HT-29 (cell line): ENCODE data around the gene GGT5. TPM values are rescaled to one million over a fixed set of nuclear protein-coding genes. Genes with fewer than 3 reads are reported as not detected.

Source experiments
- total RNA-seq: library from RNA; depleted of rRNA; stranded (reverse); fragments of >200 nt; shearing (Covaris generic); gene quantifications from 2 replicates; pipeline ENCODE4 v1.2.3, GENCODE V29; 2014; rRNA removed

Gene GGT5
- total RNA-seq, 1 experiment from 2014 or later: 0.10 TPM

Other genes with a start within 250 kb of the GGT5 start
- gene GSTT4, start 239.6 kb downstream of the GGT5 start, total RNA-seq: not detected in 2 replicates
- gene CABIN1, start 233.8 kb downstream of the GGT5 start, total RNA-seq: 37.1 and 51.2 TPM in 2 replicates
- 1.1 and 1.2 TPM in 2 replicates for gene SUSD2, start 63.6 kb downstream of the GGT5 start, total RNA-seq
- 9.5 and 11.8 TPM in 2 replicates for gene SPECC1L, start 25.7 kb upstream of the GGT5 start, total RNA-seq
- gene ADORA2A, start 182.5 kb upstream of the GGT5 start, total RNA-seq: 0.36 and 0.44 TPM in 2 replicates